GM23248 (cell line): Measurements from ENCODE around the gene NEK10. TPM values are rescaled to one million over a fixed set of nuclear protein-coding genes. Genes with fewer than 3 reads are reported as not detected.

Experiments used
- DNase-seq: peaks from one replicate; pipeline ENCODE4 v3.0.0-alpha.2; 2015
- H2AFZ ChIP-seq: fragments of 200-600 bp; sonication (generic); 2 replicates; pipeline ENCODE4 v1.6.1; 2016; ENCODE audit warnings: antibody characterized with exemption
- H3F3A ChIP-seq: fragments of 200-600 bp; sonication (generic); 2 replicates; pipeline ENCODE4 v1.6.1; 2016; ENCODE audit warnings: mild to moderate bottlenecking, antibody characterized with exemption, mixed run types; ENCODE audit not compliant: insufficient read depth
- H3K27ac ChIP-seq: fragments of 200-600 bp; sonication (generic); 2 replicates; pipeline ENCODE4 v1.5.1; 2016; ENCODE audit warnings: mild to moderate bottlenecking
- H3K27me3 ChIP-seq: fragments of 200-600 bp; sonication (generic); replicated peaks from 2 replicates; pipeline ENCODE4 v1.6.1; 2016; ENCODE audit warnings: mild to moderate bottlenecking; ENCODE audit not compliant: insufficient read depth
- H3K36me3 ChIP-seq: fragments of 200-600 bp; sonication (generic); 2 replicates; pipeline ENCODE4 v1.6.1; 2016; ENCODE audit warnings: low read depth, mild to moderate bottlenecking
- H3K4me1 ChIP-seq: fragments of 200-600 bp; sonication (generic); 2 replicates; pipeline ENCODE4 v1.6.1; 2016; ENCODE audit warnings: mild to moderate bottlenecking; ENCODE audit not compliant: insufficient read depth
- H3K4me2 ChIP-seq: fragments of 200-600 bp; sonication (generic); one replicate; pipeline ENCODE4 v1.6.1; 2016; ENCODE audit warnings: mild to moderate bottlenecking; ENCODE audit not compliant: unreplicated experiment
- H3K4me3 ChIP-seq: fragments of 200-600 bp; sonication (generic); 2 replicates; pipeline ENCODE4 v1.5.1; 2016; ENCODE audit warnings: mild to moderate bottlenecking
- H3K79me2 ChIP-seq: fragments of 200-600 bp; sonication (generic); 2 replicates; pipeline ENCODE4 v1.6.1; 2016; ENCODE audit warnings: mild to moderate bottlenecking; ENCODE audit not compliant: insufficient read depth
- H3K9ac ChIP-seq: fragments of 200-600 bp; sonication (generic); 2 replicates; pipeline ENCODE4 v1.6.1; 2016; ENCODE audit warnings: mild to moderate bottlenecking
- H3K9me2 ChIP-seq: fragments of 200-600 bp; sonication (generic); 2 replicates; pipeline ENCODE4 v1.6.1; 2016; ENCODE audit warnings: mixed run types, mild to moderate bottlenecking, moderate library complexity; ENCODE audit not compliant: insufficient read depth
- H3K9me3 ChIP-seq: fragments of 200-600 bp; sonication (generic); one replicate; pipeline ENCODE4 v1.6.1; 2017; ENCODE audit warnings: low read depth
- H4K20me1 ChIP-seq: fragments of 200-600 bp; sonication (generic); 2 replicates; pipeline ENCODE4 v1.6.0; 2016; ENCODE audit not compliant: insufficient read depth
- EZH2 ChIP-seq: fragments of 200-600 bp; sonication (generic); IDR thresholded peaks from 2 replicates; pipeline ENCODE4 v1.6.1; 2018; ENCODE audit warnings: antibody characterized with exemption, mild to moderate bottlenecking; ENCODE audit not compliant: insufficient read depth, poor library complexity, severe bottlenecking
- EZH2phosphoT487 ChIP-seq: fragments of 200-600 bp; sonication (generic); IDR thresholded peaks from 2 replicates; pipeline ENCODE4 v1.6.1; 2018; ENCODE audit warnings: antibody characterized with exemption, moderate library complexity, mild to moderate bottlenecking, low read depth; ENCODE audit not compliant: insufficient read depth
- WGBS, 2 experiments: methylation state at CpG; one replicate each; pipeline ENCODE4 v1.1.6; 2015 to 2017; ENCODE audit warnings: low lambda C conversion rate in 2 of 2, low coverage in 1 of 2; ENCODE audit errors: missing lambda C conversion rate in 2 of 2; 5-methylcytosine and 5-hydroxymethylcytosine counted together
- in situ Hi-C: fragments of 300-500 bp; cut with MboI; formaldehyde crosslinking; loops from 2 replicates; pipeline ENCODE4 v1.15.0; 2020
- polyA plus RNA-seq: library from polyadenylated mRNA; unstranded; fragments of >200 nt; fragmentation: Nextera tagmentation; extraction: Ambion mirVana; gene quantifications from 2 replicates; pipeline ENCODE4 v1.2.1, GENCODE V29; 2016
- total RNA-seq: library from RNA; depleted of rRNA; stranded (reverse); fragments of >200 nt; shearing (Covaris generic); gene quantifications from 2 replicates; pipeline ENCODE4 v1.2.3, GENCODE V29; 2014

NEK10 gene
- total and polyA plus RNA-seq, 2 experiments from 2014 or later = 3.2 to 7.6 TPM

GRCh38 chr3:27349832-27350231, 19.4 kb downstream of the NEK10 start:
- no peaks in the 10 kb centered on the region for H3K27me3 ChIP-seq
- peaks cover 20% of the 10 kb centered on the region for H3K4me1 ChIP-seq
- in situ Hi-C loops = no loop called here
- peaks cover 13% of the 10 kb centered on the region; the same call in 1 of the 2 replicates for H3K36me3 ChIP-seq
- H3F3A ChIP-seq = peaks cover 19% of the 10 kb centered on the region; the same call in 1 of the 2 replicates
- 88 to 90% methylated on average over 3 of the region's 3 CpGs for WGBS, 2 experiments
- no peaks in the 10 kb centered on the region for H3K9me3 ChIP-seq
- H3K4me2 ChIP-seq = no peak overlapping the region
- H2AFZ ChIP-seq = no peak overlapping the region
- DNase-seq = no peak
- no peak overlapping the region for H3K4me3 ChIP-seq
- H4K20me1 ChIP-seq = no peaks in the 10 kb centered on the region
- H3K9ac ChIP-seq = no peak overlapping the region
- no peaks in the 10 kb centered on the region for H3K79me2 ChIP-seq
- H3K9me2 ChIP-seq = no peaks in the 10 kb centered on the region
- no peak for TF ChIP-seq EZH2phosphoT487
- TF ChIP-seq EZH2 = no peak
- H3K27ac ChIP-seq = no peak overlapping the region

GRCh38 chr3:27345959-27346865, 23.0 kb downstream of the NEK10 start:
- WGBS, 2 experiments = 75 to 78% methylated on average over 11 of the region's 11 CpGs
- in situ Hi-C loops = no loop called here
- no peak for TF ChIP-seq EZH2phosphoT487
- TF ChIP-seq EZH2 = no peak

GRCh38 chr3:27345493-27345892, 23.7 kb downstream of the NEK10 start:
- DNase-seq = no peak
- no peak overlapping the region for H3K4me3 ChIP-seq
- in situ Hi-C loops = no loop called here
- H4K20me1 ChIP-seq = no peaks in the 10 kb centered on the region
- no peaks in the 10 kb centered on the region for H3K9me2 ChIP-seq
- H3K9me3 ChIP-seq = no peaks in the 10 kb centered on the region
- H3F3A ChIP-seq = peaks cover 12% of the 10 kb centered on the region; the same call in 1 of the 2 replicates
- H3K27ac ChIP-seq = no peak overlapping the region
- peaks cover 6% of the 10 kb centered on the region; the same call in 1 of the 2 replicates for H3K4me1 ChIP-seq
- no peaks in the 10 kb centered on the region for H3K79me2 ChIP-seq
- H3K27me3 ChIP-seq = no peaks in the 10 kb centered on the region
- no peak for TF ChIP-seq EZH2phosphoT487
- TF ChIP-seq EZH2 = no peak
- peaks cover 39% of the 10 kb centered on the region; the same call in 1 of the 2 replicates for H3K36me3 ChIP-seq
- H3K4me2 ChIP-seq = no peak overlapping the region
- H3K9ac ChIP-seq = no peak overlapping the region
- no peak overlapping the region for H2AFZ ChIP-seq
- WGBS, 2 experiments = 80 to 83% methylated on average over 5 of the region's 5 CpGs

More at GRCh38 chr3:27345959-27346865, 23.0 kb downstream of the NEK10 start:
- peaks cover 13% of the 10 kb centered on the region; the same call in 1 of the 2 replicates for H3F3A ChIP-seq
- H3K9me2 ChIP-seq = no peaks in the 10 kb centered on the region
- H3K9me3 ChIP-seq = no peaks in the 10 kb centered on the region
- H3K4me3 ChIP-seq = no peak overlapping the region
- peaks cover 34% of the 10 kb centered on the region; the same call in 1 of the 2 replicates for H3K36me3 ChIP-seq
- H3K4me2 ChIP-seq = no peak overlapping the region
- no peaks in the 10 kb centered on the region for H3K27me3 ChIP-seq
- no peak overlapping the region for H2AFZ ChIP-seq
- no peaks in the 10 kb centered on the region for H3K79me2 ChIP-seq
- peaks cover 6% of the 10 kb centered on the region; the same call in 1 of the 2 replicates for H3K4me1 ChIP-seq
- no peaks in the 10 kb centered on the region for H4K20me1 ChIP-seq
- no peak for DNase-seq
- no peak overlapping the region for H3K9ac ChIP-seq
- no peak overlapping the region for H3K27ac ChIP-seq

GRCh38 chr3:27345045-27345444, 24.1 kb downstream of the NEK10 start:
- in situ Hi-C loops = no loop called here
- no peaks in the 10 kb centered on the region for H3K9me2 ChIP-seq
- no peak for DNase-seq
- H4K20me1 ChIP-seq = no peaks in the 10 kb centered on the region
- H3K9me3 ChIP-seq = no peaks in the 10 kb centered on the region
- WGBS, 2 experiments = 75 to 80% methylated on average over 2 of the region's 2 CpGs
- H2AFZ ChIP-seq = no peak overlapping the region
- no peak overlapping the region for H3K27ac ChIP-seq
- H3K4me1 ChIP-seq = peaks cover 6% of the 10 kb centered on the region; the same call in 1 of the 2 replicates
- H3K36me3 ChIP-seq = peaks cover 39% of the 10 kb centered on the region; the same call in 1 of the 2 replicates
- H3K27me3 ChIP-seq = no peaks in the 10 kb centered on the region
- H3K9ac ChIP-seq = no peak overlapping the region
- H3F3A ChIP-seq = 0 out of 2 replicates have a peak, but pooled peaks cover 12% of the 10 kb centered on the region
- TF ChIP-seq EZH2 = no peak
- TF ChIP-seq EZH2phosphoT487 = no peak
- no peak overlapping the region for H3K4me3 ChIP-seq
- H3K79me2 ChIP-seq = no peaks in the 10 kb centered on the region
- H3K4me2 ChIP-seq = no peak overlapping the region
